GM19023 (cell line): ENCODE data around the gene IGSF21.

Source experiments
- ATAC-seq: cut with Tn5 transposase; IDR thresholded peaks from one replicate; pipeline ENCODE4 v1.9.1; 2021; ENCODE audit warnings: mild to moderate bottlenecking, moderate library complexity; ENCODE audit not compliant: unreplicated experiment

IGSF21 gene

DNA sequence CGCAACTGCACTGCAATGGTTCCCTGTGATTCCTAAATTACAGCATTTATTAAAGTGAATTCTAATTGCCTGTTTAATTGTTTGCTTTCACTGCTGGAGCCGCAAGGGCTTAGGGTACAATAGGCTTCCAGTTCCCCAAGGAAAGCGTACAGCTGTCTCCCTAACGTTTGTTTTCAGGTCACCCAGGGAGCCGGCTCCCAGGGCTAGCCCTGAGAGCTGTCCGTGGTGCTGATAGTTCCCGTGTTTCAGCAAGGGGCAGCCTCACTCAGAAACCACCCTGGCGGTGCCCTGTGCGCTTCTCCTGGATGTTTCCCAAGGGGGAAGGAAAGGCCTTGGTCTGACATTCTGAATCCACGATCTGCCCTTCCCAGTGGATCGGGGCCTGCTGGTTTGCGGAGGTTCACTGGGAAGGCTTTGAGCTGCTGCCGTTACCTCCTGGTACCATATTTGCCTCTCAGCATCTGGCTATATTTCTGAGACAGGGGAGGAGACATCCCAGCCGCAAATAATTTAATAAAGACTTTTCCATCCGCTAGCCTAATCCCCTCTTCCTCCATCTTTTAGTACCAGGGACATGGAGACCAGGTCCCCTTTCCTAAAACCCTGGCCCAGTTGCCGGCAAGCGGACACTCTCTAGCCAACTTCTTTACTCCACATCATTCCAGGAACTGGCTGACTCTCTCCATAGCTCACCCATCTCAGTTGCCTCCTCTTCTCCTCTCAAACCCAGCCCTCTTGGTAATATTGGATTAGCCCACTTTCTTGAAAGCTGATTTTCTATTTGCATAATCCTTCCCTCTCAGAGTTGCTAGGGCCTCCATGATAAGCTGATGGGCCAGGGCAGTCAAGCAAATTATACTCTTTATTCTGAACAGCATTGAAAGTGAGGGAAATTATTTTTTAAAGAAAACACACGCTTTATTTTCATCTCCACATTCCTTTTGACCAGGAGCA, 149.0 kb downstream of the IGSF21 start:
- no peak for ATAC-seq

DNA sequence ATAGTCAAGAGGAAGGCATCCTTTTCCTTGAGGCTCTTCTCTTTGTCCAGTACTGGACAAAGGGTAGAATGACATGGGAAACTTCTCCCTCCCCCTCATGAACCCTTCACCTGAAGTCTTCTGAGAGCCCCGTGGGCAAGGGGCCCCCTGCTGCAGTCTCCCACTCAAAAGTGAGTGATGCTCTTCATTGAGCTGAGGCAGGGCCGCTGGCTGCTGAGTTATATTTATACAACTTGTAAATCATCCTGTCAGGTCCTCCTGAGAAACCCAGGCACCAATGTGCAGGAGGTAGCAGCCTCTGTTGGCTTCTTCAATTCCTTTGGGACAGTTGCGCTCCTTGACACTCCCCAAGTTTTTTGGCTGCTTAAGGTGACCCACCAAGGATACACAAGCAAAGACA, 150.2 kb downstream of the IGSF21 start:
- ATAC-seq, result no peak

DNA sequence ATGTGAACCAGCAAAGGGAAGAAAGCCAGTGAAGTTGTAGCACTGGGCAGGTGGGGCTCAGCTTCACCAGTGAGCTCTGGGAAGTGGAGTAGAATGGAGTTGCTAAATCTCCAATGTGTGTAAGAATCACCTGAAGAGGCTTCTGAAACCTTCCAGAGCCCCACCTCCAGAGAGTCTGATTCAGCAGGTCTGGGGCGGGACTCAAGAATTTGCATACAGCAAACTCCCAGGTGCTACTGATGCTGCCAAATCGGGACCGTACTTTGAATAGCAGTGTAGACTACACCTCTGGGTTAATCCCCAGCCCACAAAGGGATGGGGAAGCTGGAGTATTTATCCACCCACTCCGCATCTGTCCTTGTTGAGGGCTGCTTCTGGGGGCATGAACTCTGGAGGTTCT, 154.3 kb downstream of the IGSF21 start:
- no peak for ATAC-seq

DNA sequence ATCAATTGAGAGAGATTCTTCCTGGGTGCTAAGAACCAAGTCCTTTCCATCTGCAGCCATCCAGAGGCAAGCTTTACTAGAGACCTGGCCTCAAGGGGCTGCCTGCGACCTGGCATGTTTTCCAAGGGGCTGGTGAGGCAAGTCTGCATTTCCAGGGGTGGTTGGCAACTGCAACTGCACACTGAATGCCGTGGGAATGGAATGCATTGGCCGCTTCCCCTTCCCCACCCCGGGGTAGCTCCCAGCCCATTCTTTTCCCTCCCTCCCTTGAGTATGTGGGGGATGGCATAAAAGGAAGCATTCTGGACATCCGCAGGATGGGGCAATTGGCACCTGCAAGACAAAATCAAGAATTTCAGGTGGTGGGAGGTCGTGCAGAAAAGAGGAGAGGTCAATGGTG, 155.1 kb downstream of the IGSF21 start:
- no peak for ATAC-seq

DNA sequence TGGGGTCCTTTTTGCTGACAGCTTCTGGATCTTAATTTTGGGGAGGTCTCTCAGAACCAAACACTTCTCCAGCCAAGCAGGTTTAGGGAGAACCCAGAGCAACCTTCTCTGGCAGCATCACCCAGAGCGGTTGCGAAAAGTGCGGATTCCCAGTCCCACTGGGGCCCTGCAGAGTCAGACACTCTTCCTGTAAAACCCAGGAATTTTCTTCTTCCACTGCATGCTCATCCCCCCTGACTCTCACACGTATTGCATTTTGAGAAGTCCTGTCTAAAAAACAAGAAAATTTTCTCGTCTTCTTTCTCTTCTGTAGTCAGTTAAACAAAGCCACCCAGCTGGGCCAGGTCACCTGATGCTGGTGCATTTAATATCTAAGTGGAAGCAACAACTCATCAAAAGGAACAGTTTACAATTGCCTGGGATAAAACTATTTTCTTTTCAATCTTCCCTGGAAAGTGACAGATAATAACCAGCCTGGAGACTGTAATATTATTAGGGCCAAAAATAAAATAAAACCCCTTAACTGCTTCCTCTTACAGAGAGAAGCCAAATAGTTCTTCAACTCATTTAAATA, 156.0 kb downstream of the IGSF21 start:
- ATAC-seq, result no peak

DNA sequence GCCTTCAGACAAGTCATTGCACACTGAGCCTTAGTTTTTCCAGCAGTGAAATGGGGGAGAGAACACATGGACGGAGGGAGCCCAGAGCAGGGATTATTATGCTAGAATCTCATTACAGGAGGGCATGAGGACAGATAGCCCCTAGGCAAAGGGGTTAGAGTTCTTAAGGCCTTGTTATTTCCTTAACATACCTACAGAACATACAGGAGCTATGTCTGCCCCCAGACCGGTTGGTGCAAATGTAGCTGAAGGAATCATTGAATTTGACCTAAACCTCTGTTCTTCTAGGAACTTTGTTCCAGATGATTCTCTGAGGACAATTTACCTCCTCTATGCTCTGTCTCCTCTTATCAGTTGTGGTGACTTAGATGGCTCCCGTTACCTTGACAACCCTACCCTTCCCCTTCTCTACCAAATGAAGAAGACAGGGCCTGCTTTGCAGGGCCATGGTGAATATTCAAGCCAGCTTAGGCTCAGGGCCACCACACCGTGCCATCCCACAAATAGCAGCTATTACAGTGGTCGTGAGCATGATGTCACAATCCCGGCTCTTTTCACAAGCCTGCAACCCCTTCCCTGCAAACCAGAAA, 156.9 kb downstream of the IGSF21 start:
- ATAC-seq, result no peak

DNA sequence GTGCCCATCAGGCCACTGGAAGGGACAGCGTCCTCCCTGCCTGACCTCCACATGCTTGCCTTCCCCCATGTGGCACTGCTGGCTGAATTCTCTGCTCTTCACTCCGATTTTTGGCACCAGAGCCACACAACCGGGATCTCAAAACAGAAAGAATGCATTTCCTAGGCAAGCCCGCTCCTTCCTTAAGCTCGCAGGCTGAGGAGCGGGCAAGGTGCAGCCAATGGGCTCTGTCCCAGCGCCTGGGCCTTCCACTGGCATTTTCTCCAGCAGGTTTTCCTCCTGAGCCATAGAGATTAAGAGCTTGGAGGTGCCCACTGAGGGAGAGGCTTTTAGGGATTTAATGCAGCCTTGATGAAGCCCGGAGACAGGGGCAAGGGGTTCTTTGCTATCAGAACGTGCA, 158.0 kb downstream of the IGSF21 start:
- no peak for ATAC-seq

DNA sequence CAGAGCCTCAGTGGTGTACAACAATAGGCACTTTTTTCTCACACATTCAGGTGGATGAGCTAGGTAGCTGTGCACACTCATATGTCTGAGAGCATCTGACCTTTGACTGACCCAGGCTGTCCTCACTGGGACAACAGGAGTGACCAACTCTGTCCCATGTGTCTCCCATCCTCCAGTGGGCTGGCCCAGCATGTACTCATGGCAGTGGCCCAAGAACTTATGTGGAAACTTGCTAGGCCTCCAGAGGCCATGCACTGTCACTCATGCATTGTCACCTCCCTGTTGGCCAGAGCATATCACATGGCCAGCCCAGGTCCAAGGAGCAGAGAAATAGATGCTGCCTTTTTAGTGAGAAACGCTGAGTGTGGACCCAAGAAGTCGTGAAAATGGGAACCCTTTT, 158.8 kb downstream of the IGSF21 start:
- ATAC-seq, result no peak

DNA sequence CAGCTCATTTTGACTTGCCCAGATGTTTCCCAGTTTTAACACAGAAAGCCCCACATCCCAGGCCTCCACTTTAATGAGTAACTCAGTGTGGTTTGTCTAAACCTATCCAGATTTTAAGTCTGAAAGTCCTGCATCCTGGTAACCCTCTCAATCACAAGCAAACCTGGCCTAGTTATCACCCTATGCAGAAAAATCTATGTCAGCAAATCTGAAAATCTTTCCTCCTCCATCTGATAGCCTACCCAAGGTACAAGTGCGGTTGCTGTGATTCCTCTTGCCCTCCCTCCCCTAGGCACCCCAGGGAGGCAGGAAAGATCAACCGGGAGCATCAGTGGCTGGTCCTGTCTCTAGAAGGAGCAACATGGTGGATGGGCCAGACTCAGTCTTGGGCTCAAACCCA, 163.7 kb downstream of the IGSF21 start:
- ATAC-seq, result no peak

DNA sequence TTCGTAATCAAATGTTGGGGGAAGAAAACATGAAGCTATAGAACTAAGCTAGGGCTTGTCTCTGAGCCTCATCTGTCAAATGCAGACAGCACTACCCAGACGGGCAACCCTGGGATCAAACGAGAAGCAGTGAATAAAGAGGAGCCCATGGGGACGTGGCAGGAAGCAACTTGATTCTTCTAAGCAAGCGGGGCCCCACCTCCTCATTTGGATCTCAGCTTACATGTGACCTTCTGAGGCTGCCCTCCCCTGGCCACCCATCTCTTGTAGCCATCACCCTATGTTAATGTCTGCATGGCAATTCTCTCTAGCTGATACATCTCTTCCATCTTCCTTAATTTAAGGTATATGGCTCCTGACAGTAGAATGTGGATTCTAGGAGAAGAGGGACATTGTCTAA, 171.3 kb downstream of the IGSF21 start:
- no peak for ATAC-seq

DNA sequence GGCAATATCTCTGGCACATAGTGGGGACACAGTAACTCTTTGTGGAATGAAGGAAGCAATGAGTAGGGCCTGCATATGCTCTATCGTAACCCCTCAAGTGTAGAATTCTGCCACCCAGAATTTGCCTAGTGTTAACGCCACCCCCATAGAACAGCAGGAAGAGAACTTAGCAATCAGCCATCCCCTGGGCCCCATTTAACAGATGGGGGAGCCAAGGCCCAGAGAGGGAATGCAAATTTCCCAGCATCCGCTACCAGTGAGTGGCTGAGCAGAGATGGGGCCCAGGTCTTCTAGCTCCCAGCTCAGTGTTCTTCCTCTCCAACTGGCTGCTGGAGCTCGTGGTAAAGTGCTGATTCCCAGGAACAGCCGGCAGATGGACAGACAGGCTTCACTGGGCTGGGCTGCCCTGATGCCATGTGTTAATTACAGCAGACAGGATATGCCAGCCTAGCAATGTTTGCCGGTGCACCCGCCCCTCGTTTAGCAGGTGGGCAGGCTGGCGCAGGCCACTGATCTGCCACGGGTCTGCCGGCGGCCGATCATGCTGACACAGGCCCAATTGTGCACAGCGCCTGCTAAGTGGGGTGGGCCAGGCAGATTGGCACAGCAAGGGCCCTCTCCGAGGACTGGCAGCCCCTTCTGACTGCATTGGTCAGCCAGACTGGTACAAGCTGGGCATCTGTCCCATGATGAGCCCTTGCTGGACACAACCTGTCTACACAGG, 171.9 kb downstream of the IGSF21 start:
- no peak for ATAC-seq

DNA sequence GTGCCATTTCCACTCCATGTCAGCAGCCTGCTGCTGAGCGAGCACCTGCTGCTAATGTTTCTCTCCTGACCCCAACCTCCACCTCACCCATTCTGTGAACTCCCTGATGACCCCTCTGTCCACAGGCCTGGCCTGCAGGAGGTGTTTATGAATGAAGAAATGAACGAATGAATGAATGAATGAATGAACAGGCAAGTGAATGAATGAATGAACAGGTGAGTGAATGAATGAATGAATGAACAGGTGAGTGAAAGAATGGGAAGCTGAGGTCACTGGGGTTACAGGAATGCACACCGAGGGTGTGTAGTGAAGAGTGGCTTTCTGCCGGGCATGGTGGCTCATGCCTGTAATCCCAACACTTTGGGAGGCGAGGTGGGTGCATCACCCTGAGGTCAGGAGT, 173.4 kb downstream of the IGSF21 start:
- no peak for ATAC-seq

DNA sequence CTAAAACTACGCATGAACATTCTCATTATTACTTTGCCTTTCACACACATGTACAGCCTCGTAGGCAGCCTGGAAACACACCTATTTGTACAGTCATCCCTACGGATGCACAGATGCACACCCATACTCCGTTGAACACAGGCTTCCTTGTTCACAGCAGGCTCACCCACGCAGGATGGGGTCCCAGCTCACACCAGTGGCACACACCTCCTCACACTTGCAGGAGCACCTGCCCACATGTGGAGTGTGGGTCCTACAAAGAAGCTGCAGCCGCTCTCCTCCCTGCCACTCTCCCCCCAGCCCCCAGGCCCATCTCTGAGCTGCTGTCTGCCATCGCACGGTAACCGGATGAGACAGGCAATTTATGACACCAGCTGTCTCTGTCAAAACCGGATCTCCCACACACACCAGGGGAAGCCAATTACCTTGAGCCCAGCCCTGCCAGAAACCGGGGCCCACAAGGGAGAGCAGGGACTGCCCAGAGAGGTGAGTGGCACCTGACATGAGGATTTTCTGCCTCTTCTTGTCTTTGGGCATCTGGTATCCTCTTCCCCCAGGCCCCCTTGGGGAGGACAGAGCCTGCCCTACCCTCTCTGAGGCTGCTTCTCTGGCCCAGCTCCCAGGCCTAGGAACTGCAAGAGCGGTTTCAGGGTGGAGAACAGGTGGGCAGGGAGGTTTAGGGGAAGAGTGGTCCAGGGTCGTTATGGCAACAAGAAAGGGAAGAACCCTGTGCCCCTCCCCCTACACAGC, 175.4 kb downstream of the IGSF21 start:
- no peak for ATAC-seq

DNA sequence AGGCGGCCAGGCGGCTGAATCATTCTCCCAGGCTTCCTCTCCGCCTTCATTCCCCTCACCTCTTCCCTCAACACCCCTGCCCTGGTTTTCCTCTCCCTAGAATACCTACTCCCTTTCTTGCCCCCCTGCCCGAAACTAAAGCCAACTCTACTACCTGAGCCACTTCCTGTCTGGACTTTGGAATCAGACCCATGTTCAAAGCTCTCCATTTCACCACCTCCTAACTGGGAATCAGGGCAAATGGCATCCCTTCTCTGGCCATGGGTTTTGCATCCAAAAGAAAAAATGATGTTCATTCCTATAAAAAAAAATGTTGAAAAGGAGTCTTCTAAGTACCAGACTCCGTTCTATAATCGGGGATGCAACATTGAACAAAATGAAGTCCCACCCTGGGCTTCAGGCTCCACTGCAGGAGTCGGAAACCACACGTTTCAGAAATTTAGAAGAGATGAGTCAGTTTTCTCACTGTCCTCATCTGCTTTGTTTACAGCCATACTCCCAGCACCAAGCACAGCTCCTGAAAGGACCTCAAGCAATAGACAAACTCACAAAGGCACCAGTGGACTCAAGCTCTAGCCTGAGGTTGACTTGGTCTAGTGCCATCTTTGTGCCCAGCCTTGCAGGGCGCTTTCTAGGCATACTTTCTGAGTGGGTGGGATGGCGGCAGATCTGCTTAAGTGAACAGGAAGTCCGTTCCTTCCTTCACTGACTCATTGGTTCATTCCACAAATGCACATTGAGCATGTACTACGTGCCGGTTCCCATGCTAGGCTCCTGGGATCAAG, 176.2 kb downstream of the IGSF21 start:
- no peak for ATAC-seq

DNA sequence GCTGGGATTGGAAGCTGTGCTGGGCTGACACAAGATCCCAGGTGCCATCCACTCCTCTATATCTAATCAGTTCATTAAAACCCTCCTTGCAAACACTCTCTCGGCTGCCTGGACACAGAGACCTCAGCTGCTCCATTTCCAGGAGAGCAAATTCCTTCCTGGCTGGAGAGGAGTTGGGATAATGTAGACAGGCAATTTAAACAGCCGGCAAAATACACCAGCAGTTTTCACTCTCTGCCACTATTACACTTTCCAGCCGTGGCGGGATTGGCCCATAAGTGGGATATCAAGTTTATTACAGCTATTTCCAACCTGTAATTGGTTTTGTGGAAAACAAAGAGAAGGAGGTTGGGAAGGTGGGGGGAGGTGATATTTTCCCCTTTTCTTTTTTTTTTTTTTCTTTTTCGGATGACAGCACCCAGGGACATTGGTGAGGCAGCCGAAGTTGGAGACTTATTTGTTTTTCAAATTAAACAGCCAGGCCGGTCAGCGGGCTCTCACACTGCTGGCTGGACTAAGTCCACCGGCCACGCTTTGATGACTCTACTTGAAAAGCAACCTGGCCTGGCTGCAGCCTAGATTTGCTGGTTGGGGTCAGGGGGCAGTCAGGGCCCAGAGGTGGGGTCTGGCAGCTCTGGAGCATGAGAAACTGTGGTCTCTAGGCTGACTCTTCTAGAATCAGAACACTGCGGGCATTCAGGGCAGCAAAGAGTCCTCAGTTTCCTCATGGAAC, 177.4 kb downstream of the IGSF21 start:
- ATAC-seq, result no peak

DNA sequence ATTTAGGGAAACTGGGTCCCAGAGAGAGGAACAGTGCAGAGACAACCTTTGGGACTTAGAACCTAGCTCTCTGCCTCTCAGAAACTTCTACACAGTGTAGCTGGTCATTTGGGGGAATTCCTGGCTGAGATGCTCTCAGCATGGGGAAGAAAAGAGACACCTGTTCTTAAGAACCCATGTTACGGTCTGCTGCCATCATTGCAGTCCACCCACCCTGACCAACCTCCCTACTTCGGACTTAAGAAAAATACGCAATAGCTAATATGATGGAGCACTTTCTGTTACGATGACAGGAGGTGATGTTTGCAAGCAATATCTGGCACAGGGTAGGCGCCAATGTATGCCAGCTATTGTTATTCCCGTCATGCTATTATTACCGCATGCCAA, 177.9 kb downstream of the IGSF21 start:
- ATAC-seq, result no peak

DNA sequence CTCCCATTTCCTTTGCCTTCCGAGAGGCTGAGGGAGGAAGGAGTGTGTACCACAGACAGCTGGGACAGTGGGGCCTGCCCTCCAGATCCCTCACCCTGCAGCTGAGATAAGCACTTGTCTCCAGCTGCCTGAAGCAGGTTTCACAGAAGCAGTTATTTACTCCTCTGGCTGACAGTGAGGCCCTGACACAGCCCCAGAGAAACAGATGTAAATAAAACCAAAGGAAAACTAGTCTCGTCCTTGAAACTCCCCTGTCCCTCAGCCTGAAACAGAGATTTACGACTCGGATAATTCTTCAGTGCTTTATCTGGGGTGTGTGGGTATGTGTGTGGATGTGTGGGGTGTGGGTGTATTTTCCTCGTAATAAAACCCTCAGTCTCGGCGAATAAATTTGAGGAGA, 181.1 kb downstream of the IGSF21 start:
- no peak for ATAC-seq

DNA sequence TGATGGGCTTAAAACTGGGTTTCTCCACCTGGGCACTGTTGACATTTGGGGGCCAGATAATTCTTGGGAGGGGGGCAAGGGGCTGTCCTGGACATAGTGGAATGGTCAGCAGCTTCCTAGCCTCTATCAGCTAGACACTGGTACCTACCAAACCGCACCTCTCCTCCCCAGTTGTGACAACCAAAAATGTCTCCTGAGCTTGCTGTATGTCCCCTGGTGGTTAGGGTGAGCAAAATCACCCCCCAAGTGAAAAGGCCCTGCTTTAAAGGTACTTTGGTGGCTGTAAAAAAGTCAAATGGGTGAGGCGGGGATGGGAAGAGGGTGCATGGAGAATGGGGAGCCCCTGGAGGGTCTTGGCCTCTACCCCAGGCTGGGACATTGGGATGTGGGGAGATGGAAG, 182.0 kb downstream of the IGSF21 start:
- no peak for ATAC-seq

DNA sequence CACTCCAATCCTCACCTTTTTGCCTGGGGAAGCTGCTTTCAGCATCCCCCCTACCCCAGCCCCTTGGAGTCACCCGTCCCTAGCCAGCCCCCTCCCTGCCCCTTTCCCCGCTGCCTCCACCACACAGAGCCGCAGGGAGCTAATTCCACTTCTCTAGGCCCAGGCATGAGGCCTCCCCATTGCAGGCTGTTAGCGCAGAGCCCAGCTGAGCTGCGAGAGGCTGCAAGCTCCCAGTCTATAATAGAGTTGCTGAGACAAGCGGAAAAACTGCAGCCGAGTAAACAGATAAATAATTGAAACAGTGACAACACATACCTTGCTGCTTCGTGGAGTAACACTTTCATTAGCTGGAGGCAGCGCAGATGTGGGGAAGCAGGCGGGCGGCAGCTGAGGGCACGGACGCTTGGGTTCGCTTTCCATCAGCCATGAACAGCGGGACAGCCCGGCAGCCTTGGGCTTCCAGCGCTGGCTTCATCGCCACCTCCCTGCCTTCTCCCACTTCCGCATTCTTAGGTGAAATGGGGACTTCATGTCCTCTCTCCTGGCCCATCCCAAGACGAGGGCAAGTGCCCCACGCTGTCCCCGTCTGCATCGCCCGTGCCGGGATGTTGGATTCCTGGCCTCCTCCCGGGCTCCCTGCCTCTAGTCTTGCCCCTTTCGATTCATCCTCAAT, 183.3 kb downstream of the IGSF21 start:
- no peak for ATAC-seq
